Esophagus mucosa (tissue), 1 donor: Measurements from ENCODE around the gene MSRB1. TPM values are rescaled to one million over a fixed set of nuclear protein-coding genes. Genes with fewer than 3 reads are reported as not detected.

ENCODE experiments used
- ATAC-seq: fragments of 200-7000 bp; cut with Tn5 transposase; one replicate; pipeline ENCODE4 v1.9.1; 2020
- total RNA-seq: library from RNA; stranded (reverse); gene quantifications from one replicate; pipeline ENCODE4 v1.2.4, GENCODE V29; 2023
- donor health status: DM: yes; HTN: yes; CAD: no.

Gene MSRB1
- total RNA-seq = 44.0 TPM

- ATAC-seq = peak; percentile 90
These were observed at the start of gene MSRB1 for GRCh38 chr16:1942810-1943726. MSRB1 (minus strand) TSS chr16:1943199; CDS start chr16:1943156, 43 bp downstream.

- peak; percentile 84 for ATAC-seq
These were observed 49.1 kb upstream of the MSRB1 start for GRCh38 chr16:1991948-1992703.

GRCh38 chr16:1991588-1991947, 48.6 kb upstream of the MSRB1 start:
- ATAC-seq = no peak

- ATAC-seq = peak; percentile 37
These were observed 48.1 kb upstream of the MSRB1 start for GRCh38 chr16:1991135-1991551.

GRCh38 chr16:1990351-1991134, 47.5 kb upstream of the MSRB1 start:
- no peak for ATAC-seq

GRCh38 chr16:1990101-1990350, 47.0 kb upstream of the MSRB1 start:
- ATAC-seq = no peak

GRCh38 chr16:1989209-1990100, 46.5 kb upstream of the MSRB1 start, which contains the start of gene SYNGR3:
SYNGR3 (plus strand) TSS chr16:1989970; CDS start chr16:1990103, 133 bp downstream.
- no peak for ATAC-seq

- no peak for ATAC-seq
These were observed 44.2 kb upstream of the MSRB1 start for GRCh38 chr16:1987198-1987597.

GRCh38 chr16:1985466-1986150, 42.6 kb upstream of the MSRB1 start:
- ATAC-seq = peak; percentile 6

- ATAC-seq = no peak
These were observed 41.6 kb upstream of the MSRB1 start for GRCh38 chr16:1984347-1985225.

- peak; percentile 61 for ATAC-seq
These were observed 40.7 kb upstream of the MSRB1 start, which contains the start of gene GFER for GRCh38 chr16:1983544-1984346. GFER (plus strand) TSS chr16:1984193; CDS start chr16:1984219, 26 bp downstream.

- no peak for ATAC-seq
These were observed 40.1 kb upstream of the MSRB1 start for GRCh38 chr16:1982991-1983543.

- peak; percentile 2 for ATAC-seq
These were observed 39.0 kb upstream of the MSRB1 start for GRCh38 chr16:1982013-1982433.

GRCh38 chr16:1981398-1981836, 38.4 kb upstream of the MSRB1 start, which contains the start of gene NOXO1:
NOXO1 (minus strand) TSS chr16:1981469; CDS start chr16:1981179, 290 bp downstream.
- ATAC-seq = no peak

- ATAC-seq = no peak
These were observed 37.7 kb upstream of the MSRB1 start for GRCh38 chr16:1980770-1981087.

- ATAC-seq = no peak
These were observed 37.2 kb upstream of the MSRB1 start for GRCh38 chr16:1980030-1980769.

GRCh38 chr16:1979271-1980029, 36.5 kb upstream of the MSRB1 start:
- ATAC-seq = peak; percentile 77
